GM19240 (cell line): ENCODE results near the gene HBEGF.
"Not testable (repeated sequence)": the region's sequence is repeated elsewhere in the genome, so short reads cannot be mapped to it uniquely, and the experiment has no call there.

Experiments
- DNase-seq: peaks from one replicate; pipeline ENCODE4 v3.0.0; 2011; ENCODE audit warnings: low spot score; ENCODE audit not compliant: insufficient read length

The HBEGF gene

DNA sequence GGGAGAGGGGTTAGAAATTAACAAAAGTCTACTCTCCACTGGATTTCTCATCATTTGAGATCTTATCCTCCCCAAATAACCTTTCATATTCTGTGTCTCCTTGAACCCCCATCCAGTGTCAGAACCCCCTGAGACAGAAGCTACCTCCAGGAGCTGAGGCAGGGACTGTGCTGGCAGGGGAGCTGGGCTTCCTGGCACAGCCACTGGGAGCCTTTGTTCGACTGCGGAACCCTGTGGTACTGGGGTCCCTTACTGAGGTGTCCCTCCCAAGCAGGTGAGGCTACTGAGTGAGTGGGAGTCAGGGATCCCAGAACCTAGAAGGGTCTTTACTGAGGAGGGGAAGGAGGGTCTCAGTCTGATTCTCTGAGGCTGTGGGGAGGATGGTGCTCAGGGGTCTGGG lies 15.5 kb upstream of the HBEGF start:
- no peak for DNase-seq

DNA sequence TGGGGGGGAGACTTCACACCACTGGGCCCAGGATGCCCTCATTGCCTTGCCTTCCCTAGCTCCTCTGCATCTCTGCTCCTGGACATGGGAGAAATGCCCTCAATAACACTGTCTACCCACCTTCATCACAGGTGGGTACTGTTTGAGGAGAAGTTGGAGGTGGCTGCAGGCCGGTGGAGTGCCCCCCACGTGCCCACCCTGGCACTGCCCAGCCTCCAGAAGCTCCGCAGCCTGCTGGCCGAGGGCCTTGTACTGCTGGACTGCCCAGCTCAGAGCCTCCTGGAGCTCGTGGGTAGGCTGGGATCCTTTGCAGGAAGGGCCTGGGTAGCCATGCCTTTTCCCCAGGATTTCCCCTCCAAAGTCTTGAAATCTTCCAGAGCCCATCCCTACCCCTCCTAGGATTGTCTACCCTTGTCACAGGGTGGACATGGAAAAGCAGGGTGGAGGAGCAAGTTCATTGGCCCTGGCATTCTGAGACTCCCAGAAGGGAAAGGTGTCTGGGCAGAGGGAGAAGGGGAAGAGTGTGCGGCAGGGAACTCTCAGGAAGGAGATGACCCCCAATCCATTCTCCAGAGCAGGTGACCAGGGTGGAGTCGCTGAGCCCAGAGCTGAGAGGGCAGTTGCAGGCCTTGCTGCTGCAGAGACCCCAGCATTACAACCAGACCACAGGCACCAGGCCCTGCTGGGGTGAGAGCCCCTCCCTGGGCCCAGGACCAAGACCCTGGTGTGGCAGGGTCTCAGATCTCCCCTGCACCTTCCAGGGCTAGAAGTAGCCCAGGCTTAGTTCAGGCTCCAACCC lies 14.5 kb upstream of the HBEGF start:
- no peak for DNase-seq

DNA sequence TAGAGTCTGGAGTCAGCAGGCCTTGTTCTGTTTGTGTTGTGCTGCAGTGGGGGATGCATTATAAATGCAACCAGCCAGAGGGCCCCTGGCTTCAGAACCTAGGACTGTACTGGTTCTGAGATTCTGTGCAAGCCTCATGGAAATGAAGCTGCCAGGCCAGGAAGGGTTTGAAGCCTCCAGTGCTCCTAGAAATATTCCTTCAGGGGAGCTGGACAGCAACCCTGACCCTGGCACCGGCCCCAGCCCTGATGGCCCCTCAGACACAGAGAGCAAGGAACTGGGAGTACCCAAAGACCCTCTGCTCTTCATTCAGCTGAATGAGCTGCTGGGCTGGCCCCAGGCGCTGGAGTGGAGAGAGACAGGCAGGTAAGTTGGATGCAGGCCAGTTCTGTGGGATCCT lies 13.7 kb upstream of the HBEGF start, which contains the start of gene SLC4A9:
SLC4A9 (plus strand) TSS at position 94 of the 400 bp plus-strand sequence; CDS start at position 137, 43 bp downstream.
- DNase-seq: no peak

DNA sequence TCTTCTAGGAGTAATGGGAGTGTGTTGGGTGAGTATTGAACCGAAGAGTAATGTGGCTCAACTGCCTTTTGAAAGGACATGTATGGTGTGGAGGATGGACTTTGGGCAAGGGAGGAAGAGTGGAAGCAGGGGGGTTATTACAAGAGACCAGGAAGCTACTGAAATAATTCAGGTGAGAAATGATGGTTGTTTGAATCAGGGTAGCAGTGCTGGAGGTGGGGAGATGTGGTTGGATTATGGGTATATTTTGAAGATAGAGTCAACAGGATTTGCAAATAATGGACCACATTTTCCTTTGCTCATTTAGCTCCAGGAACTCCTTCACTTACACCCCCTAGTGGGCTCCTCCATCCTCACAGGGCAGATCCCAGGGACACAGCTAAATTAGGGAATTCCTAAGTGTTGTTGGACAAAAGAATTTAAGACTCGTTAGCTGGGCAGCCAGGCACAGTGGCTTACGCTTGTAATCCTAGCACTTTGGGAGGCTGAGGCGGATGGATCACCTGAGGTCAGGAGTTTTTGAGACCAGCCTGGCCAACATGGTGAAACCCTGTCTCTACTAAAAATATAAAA lies 12.4 kb upstream of the HBEGF start:
- DNase-seq: no peak

DNA sequence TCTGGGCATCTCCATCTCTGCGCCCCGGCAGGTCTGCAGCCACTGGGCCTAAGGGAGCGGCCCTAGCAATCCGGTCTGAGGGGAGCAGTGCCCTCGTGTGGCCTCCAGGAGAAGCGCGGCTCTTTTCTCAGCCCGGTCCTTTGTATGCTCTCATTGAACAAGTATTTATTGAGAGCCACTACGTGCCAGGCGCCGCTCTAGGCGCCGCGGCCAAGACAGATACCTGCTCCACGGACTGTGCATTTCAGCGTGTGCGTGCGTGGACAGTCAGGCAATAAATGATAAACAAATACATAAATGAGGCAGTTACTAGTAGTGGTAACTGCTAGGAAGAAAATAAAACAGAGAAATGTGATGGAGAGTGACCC lies 11.3 kb upstream of the HBEGF start:
- peak; percentile 81 for DNase-seq

DNA sequence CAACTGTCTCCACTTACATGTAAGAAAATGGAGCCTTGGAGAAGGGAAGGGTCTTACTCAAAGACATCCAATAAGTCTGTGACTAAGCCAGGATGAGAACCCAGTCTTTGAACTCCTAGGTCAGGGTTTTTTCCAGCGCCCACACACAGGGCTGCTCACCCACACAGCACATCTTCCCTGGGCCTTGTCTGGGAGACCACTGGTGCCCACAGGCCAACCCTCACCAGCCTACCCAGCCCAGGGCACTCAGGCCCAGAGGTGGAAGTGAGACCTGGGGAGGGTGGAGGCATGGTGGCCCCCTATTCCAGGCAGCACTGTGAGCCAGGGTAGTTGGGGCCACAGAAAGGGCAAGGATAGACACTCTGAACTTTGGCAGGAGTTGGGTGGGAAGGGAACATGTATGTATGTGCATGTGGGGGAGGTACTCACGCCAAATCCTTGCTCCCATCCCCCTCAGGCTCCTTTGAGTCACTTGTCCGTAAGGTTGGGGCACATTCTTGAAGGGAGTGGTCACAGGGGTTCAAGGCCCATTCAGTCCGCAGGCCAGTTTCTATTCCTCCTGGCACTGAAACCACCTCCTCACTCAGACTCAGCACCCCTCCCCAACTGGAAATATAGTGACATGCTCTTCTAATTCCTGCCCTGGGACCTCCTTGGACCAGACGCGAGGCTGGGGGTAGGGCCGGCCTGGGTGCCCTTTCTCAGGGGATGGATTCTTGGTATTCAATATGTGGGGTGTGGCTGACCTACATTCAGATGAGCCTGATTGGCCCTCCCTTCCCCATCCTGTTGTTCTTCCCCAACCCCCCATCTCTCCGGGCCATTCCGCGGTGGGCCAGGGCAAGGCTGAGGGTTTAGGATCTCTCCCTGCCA lies 10.7 kb upstream of the HBEGF start:
- no peak for DNase-seq

DNA sequence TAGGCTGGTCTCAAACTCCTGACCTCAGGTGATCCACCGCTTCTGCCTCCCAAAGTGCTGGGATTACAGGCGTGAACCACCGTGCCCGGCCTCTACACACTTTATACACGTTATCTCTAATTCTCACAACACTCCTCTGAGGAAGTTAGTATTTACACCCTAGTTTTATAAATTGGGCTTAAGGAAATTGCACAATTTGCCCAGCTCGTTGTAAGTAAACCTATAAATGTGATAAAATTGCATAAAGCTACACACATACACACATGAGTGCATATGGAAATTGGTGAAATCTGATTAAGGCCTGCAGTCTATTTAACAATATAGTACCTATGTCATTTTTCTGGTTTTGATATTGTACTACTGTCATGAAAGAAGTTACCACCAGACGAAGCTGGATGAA lies 9.1 kb upstream of the HBEGF start:
- DNase-seq: no peak

DNA sequence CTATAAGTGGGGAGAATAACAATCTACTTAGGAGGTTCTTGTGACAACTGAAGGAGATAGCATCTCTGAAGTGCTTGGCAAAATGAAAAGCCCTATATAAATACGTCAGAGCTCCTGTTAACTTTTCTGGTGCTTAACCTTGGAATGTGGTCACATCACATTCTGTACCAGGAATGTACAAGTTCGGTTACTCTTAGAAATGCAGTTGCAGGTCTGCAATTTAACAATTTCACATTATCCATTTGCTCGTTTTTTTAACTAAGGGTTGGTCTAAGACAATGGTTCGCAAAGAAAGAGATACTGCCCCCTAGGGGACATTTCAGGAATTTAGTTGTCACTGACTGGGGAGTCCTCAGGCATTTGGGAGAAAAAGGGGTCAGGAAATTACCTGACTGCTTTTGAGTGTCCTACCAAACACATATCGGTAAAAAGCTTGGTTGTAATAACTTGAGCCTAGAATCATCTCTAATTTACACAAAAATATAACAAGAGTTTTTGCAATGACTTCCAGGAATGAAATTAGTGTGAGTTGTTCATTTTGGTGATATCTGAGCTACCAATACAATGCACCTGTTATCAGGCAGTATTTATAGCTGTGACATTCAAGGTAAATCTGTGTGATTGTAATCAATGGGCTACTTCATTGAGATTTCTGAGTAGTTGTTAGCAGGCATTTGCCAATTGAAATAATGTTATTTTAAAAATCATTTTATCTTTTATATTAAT lies 5.4 kb upstream of the HBEGF start:
- peak; percentile 39 for DNase-seq

DNA sequence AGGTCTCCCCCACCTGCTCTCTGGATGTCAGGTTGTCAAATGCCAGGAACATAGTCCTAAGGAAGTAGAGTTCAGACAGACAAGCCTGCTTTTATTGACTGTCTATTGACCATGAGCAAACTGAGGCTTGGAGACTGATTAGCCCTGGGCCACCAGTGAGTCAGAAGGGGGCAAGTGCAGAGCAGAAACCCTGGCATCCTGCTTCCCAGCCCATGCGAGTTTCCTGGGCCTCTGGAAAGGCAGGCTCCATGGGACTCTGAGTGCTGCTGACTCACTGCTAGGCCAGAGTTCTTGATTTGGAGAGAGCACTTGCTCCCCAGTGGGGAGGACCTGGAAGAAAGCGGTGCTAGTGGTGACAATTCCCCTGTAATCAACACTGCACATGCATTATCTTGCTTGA lies 2.8 kb upstream of the HBEGF start:
- DNase-seq: no peak

DNA sequence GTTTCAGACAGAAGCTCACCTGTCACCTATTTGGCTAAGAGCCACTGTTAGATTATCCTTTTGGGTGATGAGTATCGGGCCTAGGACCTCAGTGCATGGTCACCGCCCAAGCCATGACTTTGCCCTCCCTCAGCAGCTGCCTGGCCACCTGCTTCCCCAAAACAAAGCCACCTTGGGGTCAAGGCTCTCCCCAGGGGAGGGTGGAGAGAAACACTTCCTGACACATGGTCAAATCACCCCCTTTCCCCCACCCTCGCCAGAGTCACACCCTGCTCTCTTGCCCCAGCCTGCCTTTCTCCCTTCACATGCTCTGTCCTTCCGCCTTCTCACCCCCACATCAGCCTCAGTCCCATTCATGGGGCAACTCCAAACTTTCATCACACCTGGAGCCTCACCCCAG lies 1.7 kb upstream of the HBEGF start:
- no peak for DNase-seq

DNA sequence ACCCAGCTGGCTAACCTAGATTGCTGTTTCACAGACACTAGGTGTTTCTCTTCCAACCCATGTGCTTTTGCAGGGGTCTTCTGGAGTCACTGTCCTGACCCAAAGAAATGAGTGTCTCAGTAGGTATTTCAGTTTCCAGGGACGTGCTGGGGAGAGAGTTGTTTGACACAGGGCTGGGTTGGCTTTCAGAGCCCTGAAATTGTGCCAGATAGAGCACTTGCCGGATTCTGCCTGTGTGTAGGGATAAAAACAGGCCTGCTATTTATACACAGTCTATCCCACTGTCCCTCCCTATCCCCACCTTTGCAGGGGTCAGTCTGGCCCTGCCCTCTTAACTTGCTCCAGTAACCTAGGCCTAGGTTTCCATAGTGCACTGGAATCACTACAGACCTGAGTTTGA lies 957 bp upstream of the HBEGF start:
- no peak for DNase-seq

DNA sequence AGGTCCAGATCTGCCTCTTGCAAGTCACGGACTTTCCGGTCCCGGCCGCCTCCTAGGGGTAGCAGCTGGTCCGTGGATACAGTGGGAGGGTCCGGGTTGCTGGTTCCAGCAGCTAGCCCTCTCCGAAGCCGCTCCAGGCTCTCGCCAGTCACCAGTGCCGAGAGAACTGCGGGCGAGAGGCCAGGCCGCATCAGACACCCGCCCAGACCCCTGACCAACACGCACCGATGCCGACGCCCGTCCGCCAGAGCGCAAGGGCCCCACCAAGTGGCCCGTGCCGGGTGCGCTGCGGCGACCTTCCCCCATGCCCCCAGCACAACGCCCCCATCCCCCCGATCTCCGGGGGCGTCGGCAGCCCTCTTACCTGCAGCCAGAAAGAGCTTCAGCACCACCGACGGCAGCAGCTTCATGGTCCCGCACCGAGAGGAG lies 470 bp downstream of the HBEGF start:
- DNase-seq: no peak

DNA sequence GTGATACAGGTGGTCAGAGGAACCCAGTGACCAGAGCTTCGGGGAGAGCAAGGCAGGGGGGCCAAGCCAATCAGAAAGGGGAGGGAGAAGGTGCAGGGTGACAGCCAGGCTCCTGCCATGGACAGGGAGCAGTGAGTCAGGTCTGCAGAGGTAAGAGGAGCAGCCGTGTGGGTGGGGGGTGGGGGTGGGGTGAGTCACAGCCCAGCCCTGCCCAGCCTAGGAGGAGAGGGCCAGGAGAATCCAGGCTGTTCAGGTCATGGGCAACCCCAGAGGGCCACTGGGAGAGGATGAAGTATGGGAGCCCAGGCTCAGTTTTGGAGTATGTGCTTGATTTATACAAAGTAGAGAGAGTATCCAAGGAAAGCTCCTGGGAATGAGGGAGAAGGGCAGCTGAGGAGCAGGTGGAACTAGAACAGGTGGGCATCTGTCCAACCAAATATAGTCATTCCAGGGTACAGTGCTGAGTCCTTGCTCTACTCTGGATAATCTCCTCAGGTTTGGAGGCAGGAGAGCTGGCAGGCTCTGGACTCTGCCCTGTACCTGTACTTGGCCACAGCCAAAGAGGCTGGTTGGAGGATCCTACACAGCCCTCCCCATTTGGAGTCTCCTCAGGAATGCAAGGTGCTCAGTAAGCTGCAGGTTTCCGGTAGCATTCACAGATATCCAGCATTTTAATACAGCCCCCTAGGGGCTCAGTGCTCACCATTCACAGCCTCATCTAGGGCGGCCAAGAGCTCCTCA lies 1.6 kb downstream of the HBEGF start:
- DNase-seq: no peak

DNA sequence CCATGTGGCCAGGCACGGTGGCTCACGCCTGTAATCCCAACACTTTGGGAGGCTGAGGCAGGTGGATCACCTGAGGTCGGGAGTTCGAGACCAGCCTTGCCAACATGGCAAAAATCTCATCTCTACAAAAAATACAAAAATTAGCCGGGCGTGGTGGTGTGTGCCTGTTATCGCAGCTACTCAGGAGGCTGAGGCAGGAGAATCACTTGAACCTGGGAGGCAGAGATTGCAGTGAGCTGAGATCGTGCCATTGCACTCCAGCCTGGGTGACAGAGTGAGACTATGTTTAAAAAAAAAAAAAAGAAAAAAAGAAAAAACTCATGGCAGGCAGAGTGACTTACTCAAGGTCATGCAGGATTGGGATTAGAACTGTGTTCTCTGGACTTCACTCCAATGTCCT lies 2.6 kb downstream of the HBEGF start:
- not testable (repeated sequence) for DNase-seq

DNA sequence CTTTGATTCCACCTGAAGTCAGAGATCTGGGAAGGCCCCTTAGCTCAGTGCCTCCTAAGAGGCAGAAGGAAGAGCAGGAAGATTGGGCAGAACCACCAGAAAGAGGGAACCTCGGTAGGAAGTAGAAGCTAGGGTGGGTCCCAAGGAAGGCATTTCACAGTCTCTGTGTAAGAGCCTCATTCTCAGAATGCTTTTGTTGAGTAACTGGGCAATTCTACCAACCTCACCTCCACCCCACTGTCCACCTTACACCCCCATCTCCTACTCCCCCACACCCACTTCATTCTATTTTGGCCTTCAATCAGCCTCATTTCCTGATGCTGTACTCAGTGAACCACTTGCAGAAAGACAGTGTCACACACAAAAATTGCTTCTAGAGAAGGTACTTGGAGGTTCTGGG lies 3.5 kb downstream of the HBEGF start:
- no peak for DNase-seq

DNA sequence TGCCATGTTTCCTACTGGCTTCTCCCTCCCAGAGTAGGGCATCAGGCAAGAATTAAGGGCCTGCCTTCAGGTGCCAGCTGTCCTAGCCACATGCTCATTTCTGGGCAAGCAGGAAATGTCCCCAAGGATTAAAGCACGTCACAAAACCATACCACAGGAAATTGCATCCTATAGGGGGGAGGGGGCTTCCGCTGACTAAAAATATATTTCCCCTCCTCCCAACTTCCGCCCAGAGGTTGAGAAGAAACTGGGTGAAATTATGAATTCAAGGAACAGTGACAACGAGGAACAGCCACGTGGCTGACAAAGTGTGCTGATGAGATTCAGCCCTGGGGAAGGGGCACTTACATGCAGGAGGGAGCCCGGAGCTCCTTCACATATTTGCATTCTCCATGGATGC lies 4.1 kb downstream of the HBEGF start:
- no peak for DNase-seq

DNA sequence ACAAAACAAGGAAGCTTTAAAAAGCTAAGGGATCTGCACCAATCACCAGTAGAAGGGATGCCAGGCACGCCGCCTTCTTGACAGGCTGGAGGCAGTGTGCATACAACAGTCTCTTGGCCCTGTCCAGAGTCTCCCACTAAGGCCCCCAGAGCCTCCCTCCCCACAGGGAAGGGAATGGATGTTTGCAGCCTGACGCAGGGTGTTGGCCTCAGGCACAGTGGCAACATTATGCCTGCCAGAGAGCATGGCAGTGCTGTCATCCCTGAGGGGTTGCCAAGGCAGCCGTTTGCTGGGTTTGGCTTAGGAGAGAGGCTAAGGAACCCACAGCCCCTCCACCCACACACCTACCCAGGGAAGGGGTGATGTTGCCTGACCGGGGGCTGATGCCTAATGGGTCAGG lies 4.8 kb downstream of the HBEGF start:
- no peak for DNase-seq

DNA sequence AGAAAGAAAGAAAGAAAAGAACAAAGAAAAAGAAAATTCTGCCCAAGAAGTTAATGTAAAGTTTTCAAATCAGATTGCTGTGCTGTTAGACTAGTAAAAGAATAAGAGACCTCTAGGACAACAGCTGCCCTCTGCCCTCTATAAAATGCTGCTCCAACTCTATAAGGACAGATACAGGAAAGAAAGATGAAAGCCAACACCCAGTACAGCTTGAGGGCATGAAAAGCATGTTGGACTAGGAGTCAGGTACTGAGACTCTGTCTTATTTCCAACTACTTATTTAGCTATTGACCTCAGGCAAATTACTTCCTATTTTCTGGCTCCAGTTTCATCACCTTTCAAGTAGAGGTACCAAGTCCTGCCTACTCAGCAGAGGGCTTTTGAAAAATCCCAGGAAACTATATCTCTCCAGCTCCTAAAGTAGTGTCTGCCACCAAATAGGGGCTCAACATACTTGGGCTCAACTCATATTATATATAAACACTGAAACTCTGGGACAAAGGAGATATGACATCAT lies 5.7 kb downstream of the HBEGF start:
- no peak for DNase-seq

DNA sequence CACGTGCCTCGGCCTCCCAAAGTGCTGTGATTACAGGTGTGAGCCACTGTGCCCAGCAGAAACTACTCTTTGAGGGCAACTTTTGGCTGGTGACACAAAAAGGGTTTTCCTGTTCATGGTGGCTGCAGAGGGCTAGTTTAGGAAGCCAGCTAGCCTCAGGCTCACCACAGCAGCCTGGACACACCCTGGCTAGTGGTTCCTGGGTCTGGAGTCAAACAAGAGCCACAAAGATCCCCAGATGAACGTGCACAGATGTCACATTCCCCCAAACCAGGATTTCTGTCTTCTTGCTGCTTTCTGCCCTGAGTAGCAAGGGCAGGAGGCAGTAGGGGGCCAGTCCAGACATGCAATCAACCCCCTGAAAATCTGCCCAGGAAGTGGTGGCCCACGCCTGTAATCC lies 6.8 kb downstream of the HBEGF start:
- no peak for DNase-seq

DNA sequence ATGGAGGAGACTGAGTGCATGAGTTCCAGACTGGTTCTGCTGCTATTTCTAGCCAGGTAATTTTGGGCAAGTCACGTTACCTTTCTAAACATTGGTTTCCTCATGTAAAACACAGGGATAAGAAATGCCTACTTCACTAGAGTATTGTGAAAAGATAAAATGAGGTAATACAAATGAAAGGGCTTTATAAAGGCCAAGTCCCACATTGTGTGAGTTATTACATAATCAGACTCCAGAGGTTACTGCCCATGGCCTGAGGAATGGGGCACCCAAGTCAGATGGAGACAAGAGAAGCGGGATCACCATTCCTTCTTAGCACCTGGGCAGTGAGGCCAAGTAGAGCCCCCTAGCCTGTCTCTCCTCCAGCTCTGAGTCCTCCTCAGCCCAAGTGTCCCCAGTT lies 7.5 kb downstream of the HBEGF start:
- DNase-seq: no peak

DNA sequence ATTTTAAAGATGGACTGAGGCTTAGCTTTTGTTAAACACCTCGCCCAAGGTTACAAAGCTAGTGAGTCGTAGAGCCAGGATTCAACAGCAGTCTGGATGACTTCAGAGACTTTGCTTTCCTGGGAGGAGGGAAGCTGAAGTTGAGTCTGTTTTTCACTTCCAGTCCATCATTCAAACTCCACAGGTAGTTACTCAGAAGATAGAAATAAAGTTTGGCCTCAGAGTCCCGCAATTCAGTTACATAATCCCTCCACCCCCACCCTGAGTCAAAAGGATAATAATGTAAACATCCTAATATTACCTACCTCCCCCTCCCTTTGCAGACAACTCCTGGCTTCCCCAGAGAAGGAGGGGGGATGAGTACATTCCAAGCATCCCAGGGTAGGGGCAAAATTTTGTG lies 8.1 kb downstream of the HBEGF start:
- no peak for DNase-seq
